ENCODE measurements around the gene TSHZ2.

DNA sequence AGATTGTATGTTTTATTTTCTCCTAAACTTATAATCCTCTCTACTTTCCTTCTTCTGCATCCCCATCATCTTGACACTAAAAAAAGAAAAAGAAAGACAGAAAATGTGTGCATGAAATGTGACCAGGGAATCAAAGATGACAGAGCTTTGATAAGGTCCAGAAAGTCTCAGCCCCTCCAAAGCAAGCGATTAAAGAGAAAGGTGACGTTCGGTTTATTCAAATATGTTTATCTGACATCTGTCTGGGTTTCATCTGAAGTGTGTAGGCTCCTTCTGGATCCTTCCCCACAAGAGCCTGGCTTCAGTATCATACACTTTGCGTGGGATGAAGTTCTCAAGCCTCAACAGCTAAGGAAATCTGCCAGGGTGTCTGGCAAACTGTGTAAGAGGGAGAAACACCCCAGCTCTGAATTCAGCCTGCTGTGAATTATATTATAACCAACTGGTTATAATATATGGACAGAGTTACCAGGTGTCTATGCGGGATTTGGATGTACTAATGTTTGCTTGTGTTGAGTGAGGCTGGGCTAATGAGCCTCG is 358.5 kb downstream of the TSHZ2 start:
- TF ChIP-seq, protein P1, sequence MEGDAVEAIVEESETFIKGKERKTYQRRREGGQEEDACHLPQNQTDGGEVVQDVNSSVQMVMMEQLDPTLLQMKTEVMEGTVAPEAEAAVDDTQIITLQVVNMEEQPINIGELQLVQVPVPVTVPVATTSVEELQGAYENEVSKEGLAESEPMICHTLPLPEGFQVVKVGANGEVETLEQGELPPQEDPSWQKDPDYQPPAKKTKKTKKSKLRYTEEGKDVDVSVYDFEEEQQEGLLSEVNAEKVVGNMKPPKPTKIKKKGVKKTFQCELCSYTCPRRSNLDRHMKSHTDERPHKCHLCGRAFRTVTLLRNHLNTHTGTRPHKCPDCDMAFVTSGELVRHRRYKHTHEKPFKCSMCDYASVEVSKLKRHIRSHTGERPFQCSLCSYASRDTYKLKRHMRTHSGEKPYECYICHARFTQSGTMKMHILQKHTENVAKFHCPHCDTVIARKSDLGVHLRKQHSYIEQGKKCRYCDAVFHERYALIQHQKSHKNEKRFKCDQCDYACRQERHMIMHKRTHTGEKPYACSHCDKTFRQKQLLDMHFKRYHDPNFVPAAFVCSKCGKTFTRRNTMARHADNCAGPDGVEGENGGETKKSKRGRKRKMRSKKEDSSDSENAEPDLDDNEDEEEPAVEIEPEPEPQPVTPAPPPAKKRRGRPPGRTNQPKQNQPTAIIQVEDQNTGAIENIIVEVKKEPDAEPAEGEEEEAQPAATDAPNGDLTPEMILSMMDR (IDR thresholded peaks at IDR 0.05; ENCODE audit: extremely low read depth in 1 of 2, insufficient read depth in 1 of 2, low read depth in 1 of 2, low read length in 2 of 2): no peak
- TF ChIP-seq POLR2A (IDR thresholded peaks at IDR 0.05; ENCODE audit: low read depth, low read length): no peak
- TF ChIP-seq FOS (IDR thresholded peaks at IDR 0.05; ENCODE audit: borderline replicate concordance, insufficient read depth, low read length): no peak
